Spleen (tissue), 11 donors: ENCODE measurements around the gene TSNAXIP1. TPM values are rescaled to one million over a fixed set of nuclear protein-coding genes. Genes with fewer than 3 reads are reported as not detected.
A peak's percentile ranks its signal among the peaks of the same experiment; 100 is the strongest.

Source experiments
- DNase-seq: peaks from one replicate; pipeline ENCODE4 v3.0.0-alpha.2; 2020
- H3K27ac ChIP-seq, 8 donors: fragments of 200-600 bp; sonication (generic) in 7 of 8; 1 replicate in 4 of 8; 2 replicates in 4 of 8; pipeline versions ENCODE4 v1.5.0 to v1.8.0; 2016 to 2021; ENCODE audit warnings: inconsistent platforms in 4 of 8, mild to moderate bottlenecking in 4 of 8, moderate library complexity in 1 of 8
- H3K27me3 ChIP-seq, 7 donors: fragments of 200-600 bp; sonication (generic) in 6 of 7; replicated peaks in 1 of 7; 1 replicate in 4 of 7; 2 replicates in 3 of 7; pipeline versions ENCODE4 v1.5.0 to v1.8.0; 2016 to 2021; ENCODE audit warnings: inconsistent platforms in 3 of 7, mild to moderate bottlenecking in 1 of 7
- H3K36me3 ChIP-seq, 6 donors: fragments of 200-600 bp; sonication (generic) in 5 of 6; 1 replicate in 4 of 6; 2 replicates in 2 of 6; pipeline versions ENCODE4 v1.5.0 to v1.8.0; 2016 to 2021; ENCODE audit warnings: inconsistent platforms in 2 of 6
- H3K4me1 ChIP-seq, 6 donors: fragments of 200-600 bp; sonication (generic) in 5 of 6; 1 replicate in 3 of 6; 2 replicates in 3 of 6; pipeline versions ENCODE4 v1.5.0 to v1.8.0; 2016 to 2021; ENCODE audit warnings: inconsistent platforms in 3 of 6
- H3K4me3 ChIP-seq, 8 donors: fragments of 200-600 bp; sonication (generic) in 7 of 8; 1 replicate in 4 of 8; 2 replicates in 4 of 8; pipeline versions ENCODE4 v1.5.0 to v1.8.0; 2016 to 2021; ENCODE audit warnings: inconsistent platforms in 4 of 8, mild to moderate bottlenecking in 4 of 8, moderate library complexity in 2 of 8
- H3K9me3 ChIP-seq, 8 donors: fragments of 200-600 bp; sonication (generic) in 7 of 8; 1 replicate in 4 of 8; 2 replicates in 4 of 8; pipeline versions ENCODE4 v1.5.0 to v1.8.0; 2016 to 2021; ENCODE audit warnings: inconsistent platforms in 4 of 8
- POLR2A ChIP-seq, 3 donors: fragments of 450-650 bp; IDR thresholded peaks; one replicate each; pipeline ENCODE4 v1.5.1; 2017; ENCODE audit warnings: antibody characterized with exemption in 3 of 3, mild to moderate bottlenecking in 1 of 3
- POLR2AphosphoS5 ChIP-seq, 3 donors: sonication (generic); formaldehyde crosslinking; IDR thresholded peaks; one replicate each; pipeline ENCODE4 v1.5.1; 2017; ENCODE audit warnings: antibody characterized with exemption in 3 of 3
- WGBS, 5 donors: extraction: QIAGEN DNeasy Blood & Tissue Kit in 3 of 5; methylation state at CpG; one replicate each; pipeline versions ENCODE4 v1.1.5 to v1.1.7; 2013 to 2018; 5-methylcytosine and 5-hydroxymethylcytosine counted together
- intact Hi-C: fragments of 100-400 bp; cut with DNase I; formaldehyde crosslinking; loops from one replicate; pipeline ENCODE4 v1.15.0; 2023; ENCODE audit warnings: low total_unique reads
- polyA plus RNA-seq, 3 donors: library from polyadenylated mRNA; stranded (reverse); fragments of 200-250 nt; gene quantifications; one replicate each; pipeline ENCODE4 v1.2.1, GENCODE V29; 2013
- total RNA-seq, 7 donors: library from RNA; depleted of rRNA in 3 of 7; stranded (reverse); fragments of >200 nt in 3 of 7; fragmentation: NEBNext Ultra II Directional in 4 of 7; extraction: Animal tissue kit (Norgen Biotek cat#: 25700) in 4 of 7; gene quantifications; one replicate each; pipeline versions ENCODE4 v1.1.0 to v1.2.1, GENCODE V29; 2016 to 2021
- TF ChIP-seq, protein P1 (sequence below), 11 experiments: fragments of 200-600 bp in 7 of 11; fragments of 450-650 bp in 4 of 11; sonication (generic) in 4 of 11; IDR thresholded peaks in 8 of 11; conservative IDR thresholded peaks in 3 of 11; 1 replicate in 7 of 11; 2 replicates in 4 of 11; pipeline versions ENCODE4 v1.4.0 to v1.8.0; 2016 to 2021; ENCODE audit warnings: antibody characterized with exemption in 11 of 11, inconsistent platforms in 4 of 11, mild to moderate bottlenecking in 1 of 11
- donor health status: healthy with polysubstance abuse.
- donor health status: DM: no; HTN: no; CAD: no; lungs with moderate emphysema.
- donor health status: DM: no; HTN: no; CAD: no.
- donor health status: Bipolar disorder and iron deficiency.
- donor health status: healthy.
- donor health status: DM: no; HTN: no; CAD: no.
- donor health status: DM: yes; HTN: yes; CAD: no.

Gene TSNAXIP1
- total and polyA plus RNA-seq, 10 donors, result 0.44 to 2.7 (median 0.86) TPM

DNA sequence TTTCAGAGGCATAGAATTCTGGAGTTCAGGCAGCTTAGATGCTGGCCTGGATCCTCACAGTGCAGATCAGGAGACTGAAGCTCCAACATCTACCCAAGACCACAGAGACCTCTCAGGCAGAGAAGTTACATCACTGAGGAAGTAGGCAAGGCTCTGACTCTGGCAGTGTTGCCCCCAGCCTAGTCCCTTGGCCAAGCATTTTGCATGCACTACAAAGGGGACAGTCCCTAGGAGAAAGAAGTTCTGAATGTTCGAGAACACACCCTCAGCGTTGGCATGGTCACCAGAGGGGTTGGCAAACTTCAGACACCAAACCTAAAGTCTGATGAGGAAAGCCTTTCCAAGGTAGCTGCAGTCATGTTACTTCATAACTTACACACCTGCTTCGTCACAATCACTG is 2.8 kb upstream of the TSNAXIP1 start:
- peak; percentile 80 for DNase-seq
- WGBS, 5 donors, result 50 to 61% (median 53%) methylated on average over 3 of the region's 3 CpGs
- Histone ChIP-seq H3K4me1 (peaks cover 43 to 81% (median 65%) of the 10 kb centered on the region in 6 donors), H3K27me3 (no peaks in the 10 kb centered on the region), H3K27ac (peak overlapping the region in 2 of 8 donors; percentile 16 to 91), H3K36me3 (peaks cover 0 to 58% (median 10%) of the 10 kb centered on the region in 6 donors), H3K4me3 (no peak overlapping the region), H3K9me3 (no peaks in the 10 kb centered on the region)
- TF ChIP-seq, protein P1, sequence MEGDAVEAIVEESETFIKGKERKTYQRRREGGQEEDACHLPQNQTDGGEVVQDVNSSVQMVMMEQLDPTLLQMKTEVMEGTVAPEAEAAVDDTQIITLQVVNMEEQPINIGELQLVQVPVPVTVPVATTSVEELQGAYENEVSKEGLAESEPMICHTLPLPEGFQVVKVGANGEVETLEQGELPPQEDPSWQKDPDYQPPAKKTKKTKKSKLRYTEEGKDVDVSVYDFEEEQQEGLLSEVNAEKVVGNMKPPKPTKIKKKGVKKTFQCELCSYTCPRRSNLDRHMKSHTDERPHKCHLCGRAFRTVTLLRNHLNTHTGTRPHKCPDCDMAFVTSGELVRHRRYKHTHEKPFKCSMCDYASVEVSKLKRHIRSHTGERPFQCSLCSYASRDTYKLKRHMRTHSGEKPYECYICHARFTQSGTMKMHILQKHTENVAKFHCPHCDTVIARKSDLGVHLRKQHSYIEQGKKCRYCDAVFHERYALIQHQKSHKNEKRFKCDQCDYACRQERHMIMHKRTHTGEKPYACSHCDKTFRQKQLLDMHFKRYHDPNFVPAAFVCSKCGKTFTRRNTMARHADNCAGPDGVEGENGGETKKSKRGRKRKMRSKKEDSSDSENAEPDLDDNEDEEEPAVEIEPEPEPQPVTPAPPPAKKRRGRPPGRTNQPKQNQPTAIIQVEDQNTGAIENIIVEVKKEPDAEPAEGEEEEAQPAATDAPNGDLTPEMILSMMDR (IDR thresholded peaks at IDR 0.05 in 8 of 11, conservative IDR thresholded peaks at IDR 0.05 in 3 of 11), result no peak
- TF ChIP-seq POLR2AphosphoS5 (IDR thresholded peaks at IDR 0.05) (peak in 1 of 3 donors; percentile 64), POLR2A (IDR thresholded peaks at IDR 0.05) (no peak)
- intact Hi-C loops, result loop anchor here (10.0 kb wide), 2 partner anchors 49 to 279 kb away; partner anchors contain the start of gene RIPOR1

DNA sequence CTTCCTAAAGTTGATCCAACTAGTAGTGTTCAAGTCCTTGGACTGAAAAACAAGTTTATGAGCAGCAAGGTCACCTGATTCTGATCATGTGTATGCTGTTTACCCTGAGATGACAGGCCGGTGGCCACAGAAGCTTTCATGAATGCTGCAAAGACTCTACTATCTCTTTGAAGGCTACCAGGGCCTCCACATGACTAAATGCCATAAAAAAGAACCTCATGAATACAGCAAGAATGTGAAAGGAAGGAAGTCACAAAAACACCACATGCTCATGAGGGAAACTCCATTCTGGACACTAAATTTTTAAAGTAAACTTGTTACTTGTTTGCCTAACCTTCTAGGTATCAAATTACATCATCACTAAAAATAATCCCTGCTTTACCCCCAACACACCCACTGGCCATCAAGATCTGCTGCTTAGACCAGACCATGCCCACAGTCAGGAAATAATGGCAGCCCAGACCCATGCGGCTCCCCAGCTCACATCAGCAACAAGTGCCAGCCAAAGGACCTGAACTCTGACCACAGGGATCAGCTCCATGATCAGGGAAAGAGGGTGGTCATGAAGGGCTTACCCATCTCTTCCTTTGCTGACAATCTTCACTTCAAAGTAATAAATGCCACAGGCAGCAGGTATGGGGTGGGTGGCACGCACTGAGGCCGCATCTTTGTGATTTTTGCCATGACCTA is 1.7 kb upstream of the TSNAXIP1 start:
- Histone ChIP-seq H3K36me3 (peaks cover 0 to 47% (median 5%) of the 10 kb centered on the region in 6 donors), H3K4me1 (peaks cover 43 to 73% (median 65%) of the 10 kb centered on the region in 6 donors), H3K9me3 (no peaks in the 10 kb centered on the region), H3K27me3 (no peaks in the 10 kb centered on the region), H3K4me3 (peak overlapping the region; percentile 73 to 98 (median 86)), H3K27ac (peak overlapping the region in 2 of 8 donors; percentile 16 to 91)
- 77 to 90% (median 84%) methylated on average over 4 of the region's 4 CpGs for WGBS, 5 donors
- no peak for DNase-seq
- TF ChIP-seq, protein P1 (IDR thresholded peaks at IDR 0.05 in 8 of 11, conservative IDR thresholded peaks at IDR 0.05 in 3 of 11), result no peak
- TF ChIP-seq POLR2AphosphoS5 (IDR thresholded peaks at IDR 0.05) (no peak), POLR2A (IDR thresholded peaks at IDR 0.05) (no peak)
- intact Hi-C loops, result loop anchor here (10.0 kb wide), 2 partner anchors 50 to 280 kb away; partner anchors contain the start of gene RIPOR1

DNA sequence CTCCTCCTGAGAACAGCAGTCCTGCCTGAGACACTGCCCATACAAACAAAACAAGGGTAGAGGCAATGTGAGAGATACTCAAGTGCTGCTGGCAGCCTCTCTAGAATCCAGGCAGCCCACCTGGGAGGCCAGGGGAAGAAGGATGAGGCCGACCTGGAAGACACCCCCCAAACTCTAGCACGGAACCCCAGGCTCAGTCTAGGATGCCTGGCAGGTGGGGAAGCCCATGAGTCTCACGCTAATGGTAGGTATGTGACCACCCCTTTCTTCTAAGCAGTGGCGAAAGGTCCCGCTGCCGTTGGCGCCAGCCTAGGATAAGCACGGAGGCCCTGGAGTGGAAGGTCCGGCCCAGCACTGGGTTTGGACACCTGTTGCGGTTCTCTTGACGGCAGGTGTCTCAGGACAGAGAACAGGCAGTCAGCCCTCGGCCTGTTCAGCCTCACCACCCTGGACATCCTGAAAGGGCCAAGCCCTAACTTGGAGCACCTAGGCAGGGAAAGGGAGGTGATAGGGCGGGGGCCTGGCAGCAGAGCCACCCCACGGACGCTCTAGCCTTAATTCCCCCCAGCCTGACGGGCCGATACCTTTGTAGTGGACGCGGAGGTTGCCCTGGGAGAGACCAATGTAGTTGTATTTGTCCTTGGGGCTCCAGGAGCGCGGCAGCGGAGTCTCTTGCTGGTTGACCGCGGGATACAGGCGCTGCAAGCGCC is 816 bp upstream of the TSNAXIP1 start:
- peak overlapping the region; percentile 73 to 98 (median 86) for H3K4me3 ChIP-seq
- DNase-seq, result peak; percentile 88
- 1 to 2% (median 1%) methylated on average over 14 to 26 of the region's 26 CpGs for WGBS, 5 donors
- intact Hi-C loops, result loop anchor here (10.0 kb wide), 2 partner anchors 51 to 281 kb away; partner anchors contain the start of gene RIPOR1
- H3K9me3 ChIP-seq, result no peaks in the 10 kb centered on the region
- TF ChIP-seq, protein P1 (IDR thresholded peaks at IDR 0.05 in 8 of 11, conservative IDR thresholded peaks at IDR 0.05 in 3 of 11), result no peak
- TF ChIP-seq POLR2AphosphoS5 (IDR thresholded peaks at IDR 0.05) (no peak), POLR2A (IDR thresholded peaks at IDR 0.05) (no peak)
- peak overlapping the region; percentile 66 to 92 (median 82) for H3K27ac ChIP-seq
- H3K36me3 ChIP-seq, result peaks cover 0 to 38% (median 3%) of the 10 kb centered on the region in 6 donors
- no peaks in the 10 kb centered on the region for H3K27me3 ChIP-seq
- H3K4me1 ChIP-seq, result peaks cover 43 to 64% (median 60%) of the 10 kb centered on the region in 6 donors
